Measurements from ENCODE around the gene NAPA.

The NAPA gene

GRCh38 chr19:47505506-47505905, 9.4 kb downstream of the NAPA start:
- peak in 2 of 10 donors; percentile 40 to 62 for DNase-seq
- intact Hi-C loops (cut with DNase I): no loop called here

GRCh38 chr19:47503826-47504150, 11.1 kb downstream of the NAPA start:
- intact Hi-C loops (cut with DNase I): no loop called here
- DNase-seq: no peak

- intact Hi-C loops (cut with DNase I): no loop called here
- DNase-seq: peak in 2 of 10 donors; percentile 9 to 16
Measured at GRCh38 chr19:47503130-47503825, 11.6 kb downstream of the NAPA start.

- intact Hi-C loops (cut with DNase I): no loop called here
- DNase-seq: peak in 2 of 10 donors; percentile 83 to 84
Measured at GRCh38 chr19:47499863-47500830, 14.7 kb downstream of the NAPA start.

- intact Hi-C loops (cut with DNase I): no loop called here
- DNase-seq: peak in 1 of 10 donors; percentile 41
Measured at GRCh38 chr19:47499371-47499770, 15.5 kb downstream of the NAPA start.

GRCh38 chr19:47498561-47498960, 16.3 kb downstream of the NAPA start:
- intact Hi-C loops (cut with DNase I): no loop called here
- DNase-seq: peak in 1 of 10 donors; percentile 29

GRCh38 chr19:47497821-47498520, 16.9 kb downstream of the NAPA start:
- intact Hi-C loops (cut with DNase I): no loop called here
- peak in 1 of 10 donors; percentile 55 for DNase-seq

- intact Hi-C loops (cut with DNase I): no loop called here
Measured at GRCh38 chr19:47497050-47497766, 17.7 kb downstream of the NAPA start.

GRCh38 chr19:47495478-47496372, 19.1 kb downstream of the NAPA start:
- DNase-seq: peak in 4 of 10 donors; percentile 66 to 95 (median 80)

More at GRCh38 chr19:47497050-47497766, 17.7 kb downstream of the NAPA start:
- DNase-seq: peak in 8 of 10 donors; percentile 45 to 95 (median 68)

GRCh38 chr19:47494729-47495128, 20.1 kb downstream of the NAPA start:
- peak in 1 of 10 donors; percentile 80 for DNase-seq
- intact Hi-C loops (cut with DNase I): no loop called here

More at GRCh38 chr19:47495478-47496372, 19.1 kb downstream of the NAPA start:
- intact Hi-C loops (cut with DNase I): no loop called here

- intact Hi-C loops (cut with DNase I): no loop called here
Measured at GRCh38 chr19:47494211-47494547, 20.7 kb downstream of the NAPA start.

GRCh38 chr19:47493378-47494210, 21.3 kb downstream of the NAPA start:
- intact Hi-C loops (cut with DNase I): no loop called here
- peak in 1 of 10 donors; percentile 75 for DNase-seq

More at GRCh38 chr19:47494211-47494547, 20.7 kb downstream of the NAPA start:
- DNase-seq: peak in 1 of 10 donors; percentile 42

- DNase-seq: peak in 4 of 10 donors; percentile 65 to 91 (median 86)
- intact Hi-C loops (cut with DNase I): no loop called here
Measured at GRCh38 chr19:47492571-47493377, 22.1 kb downstream of the NAPA start.

GRCh38 chr19:47492137-47492533, 22.7 kb downstream of the NAPA start:
- intact Hi-C loops (cut with DNase I): no loop called here
- DNase-seq: peak in 3 of 10 donors; percentile 81 to 90 (median 84)

GRCh38 chr19:47491358-47492136, 23.3 kb downstream of the NAPA start:
- peak in 2 of 10 donors; percentile 77 to 87 for DNase-seq
- intact Hi-C loops (cut with DNase I): no loop called here

GRCh38 chr19:47490847-47491246, 24.0 kb downstream of the NAPA start:
- intact Hi-C loops (cut with DNase I): no loop called here

More at GRCh38 chr19:47490847-47491246, 24.0 kb downstream of the NAPA start:
- DNase-seq: peak in 1 of 10 donors; percentile 66

Data from posterior cingulate gyrus (tissue), 11 donors.